IMR-90 (cell line): ENCODE measurements around the gene NR5A2. TPM values are rescaled to one million over a fixed set of nuclear protein-coding genes. Genes with fewer than 3 reads are reported as not detected.
A peak's percentile ranks its signal among the peaks of the same experiment; 100 is the strongest.

ENCODE experiments used
- ATAC-seq: fragments of 200-7000 bp; cut with Tn5 transposase; 2 replicates; pipeline ENCODE4 v1.9.1; 2020; ENCODE audit warnings: low read depth, mild to moderate bottlenecking, moderate library complexity
- BruUV-seq: library from RNA; stranded (reverse); fragments of 400-500 nt; replicated peaks from 2 replicates; lab custom pipeline; 2021; lab: Mats Ljungman, UMichigan
- CTCF ChIA-PET: fragments of 300-600 bp; formaldehyde crosslinking; extraction: SDS; loops from one replicate; lab custom pipeline; 2021; ENCODE audit warnings: antibody characterized with exemption; lab: Yijun Ruan, JAX
- POLR2A ChIA-PET: fragments of 300-600 bp; sonication (Branson Sonifier 250); formaldehyde crosslinking; loops from one replicate; lab custom pipeline; 2022; ENCODE audit warnings: antibody characterized with exemption; ENCODE audit not compliant: unreplicated experiment; lab: Charles Lee
- DNase-seq: peaks from one replicate; pipeline ENCODE4 v3.0.0; 2013
- H2AFZ ChIP-seq: replicated peaks from 2 replicates; pipeline ENCODE3; 2013; ENCODE audit warnings: low read length, mild to moderate bottlenecking; ENCODE audit not compliant: poor library complexity
- H2AK5ac ChIP-seq: 2 replicates; pipeline ENCODE4 v1.6.1; 2013; ENCODE audit warnings: low read depth, low read length, inconsistent platforms
- H2AK9ac ChIP-seq: replicated peaks from 2 replicates; pipeline ENCODE3; 2013; ENCODE audit warnings: mild to moderate bottlenecking, low read depth, low read length, moderate library complexity; ENCODE audit not compliant: poor library complexity
- H2BK120ac ChIP-seq: 2 replicates; pipeline ENCODE4 v1.6.1; 2013; ENCODE audit warnings: low read depth, low read length, inconsistent platforms
- H2BK15ac ChIP-seq: 3 replicates; pipeline ENCODE4 v1.6.1; 2013; ENCODE audit warnings: low read depth, low read length, inconsistent platforms
- H2BK20ac ChIP-seq: 2 replicates; pipeline ENCODE4 v1.6.1; 2013; ENCODE audit warnings: low read depth, mild to moderate bottlenecking, inconsistent platforms, low read length, moderate library complexity
- H2BK5ac ChIP-seq: 2 replicates; pipeline ENCODE4 v1.6.1; 2013; ENCODE audit warnings: mild to moderate bottlenecking, low read depth, low read length, inconsistent platforms; ENCODE audit not compliant: poor library complexity, severe bottlenecking
- H3K14ac ChIP-seq: replicated peaks from 2 replicates; pipeline ENCODE4 v1.6.1; 2013; ENCODE audit warnings: low read depth, low read length, inconsistent platforms
- H3K18ac ChIP-seq: 2 replicates; pipeline ENCODE4 v1.6.1; 2013; ENCODE audit warnings: low read depth, low read length, control low read depth
- H3K23ac ChIP-seq: 2 replicates; pipeline ENCODE4 v1.6.1; 2013; ENCODE audit warnings: low read depth, low read length, inconsistent platforms
- H3K27ac ChIP-seq: 2 replicates; pipeline ENCODE4 v1.5.1; 2013; ENCODE audit warnings: mild to moderate bottlenecking, control low read depth, low read length; ENCODE audit not compliant: insufficient read depth
- H3K27me3 ChIP-seq: 2 replicates; pipeline ENCODE4 v1.6.1; 2013; ENCODE audit warnings: low read length; ENCODE audit not compliant: control insufficient read depth, insufficient read depth
- H3K36me3 ChIP-seq: 2 replicates; pipeline ENCODE4 v1.6.1; 2013; ENCODE audit warnings: low read length, mixed read lengths; ENCODE audit not compliant: control insufficient read depth, insufficient read depth
- H3K4ac ChIP-seq: 2 replicates; pipeline ENCODE4 v1.6.1; 2013; ENCODE audit warnings: low read depth, low read length, inconsistent platforms
- H3K4me1 ChIP-seq: 2 replicates; pipeline ENCODE4 v1.6.1; 2013; ENCODE audit warnings: low read length, mixed read lengths; ENCODE audit not compliant: control insufficient read depth, insufficient read depth
- H3K4me2 ChIP-seq: 2 replicates; pipeline ENCODE4 v1.6.1; 2013; ENCODE audit warnings: low read depth, mild to moderate bottlenecking, control low read depth, low read length, moderate library complexity
- H3K4me3 ChIP-seq: 2 replicates; pipeline ENCODE4 v1.5.1; 2013; ENCODE audit warnings: low read depth, mild to moderate bottlenecking, control low read depth, low read length, moderate library complexity; ENCODE audit not compliant: insufficient read depth
- H3K56ac ChIP-seq: 2 replicates; pipeline ENCODE4 v1.6.1; 2013; ENCODE audit warnings: low read length, inconsistent platforms; ENCODE audit not compliant: insufficient read depth; ENCODE audit errors: extremely low read depth
- H3K79me1 ChIP-seq, 2 experiments: 2 replicates each; pipeline ENCODE4 v1.6.1; 2013; ENCODE audit warnings: low read length in 2 of 2, inconsistent platforms in 1 of 2, low read depth in 1 of 2
- H3K9ac ChIP-seq: 2 replicates; pipeline ENCODE4 v1.6.1; 2013; ENCODE audit warnings: low read depth, low read length, control low read depth
- H3K9me1 ChIP-seq: 2 replicates; pipeline ENCODE4 v1.6.1; 2013; ENCODE audit warnings: low read length, inconsistent platforms; ENCODE audit not compliant: insufficient read depth
- H3K9me3 ChIP-seq: 2 replicates; pipeline ENCODE4 v1.6.1; 2013; ENCODE audit warnings: low read length; ENCODE audit not compliant: control insufficient read depth, insufficient read depth
- H4K20me1 ChIP-seq: 2 replicates; pipeline ENCODE4 v1.6.1; 2013; ENCODE audit warnings: low read length, inconsistent platforms; ENCODE audit not compliant: insufficient read depth
- H4K5ac ChIP-seq: 2 replicates; pipeline ENCODE4 v1.6.1; 2013; ENCODE audit warnings: mild to moderate bottlenecking, low read depth, low read length, control low read depth
- H4K8ac ChIP-seq, 2 experiments: 2 replicates each; pipeline ENCODE4 v1.6.1; 2013; ENCODE audit warnings: low read depth in 2 of 2, low read length in 2 of 2, control low read depth in 1 of 2, inconsistent platforms in 1 of 2
- H4K91ac ChIP-seq: 2 replicates; pipeline ENCODE4 v1.6.1; 2013; ENCODE audit warnings: low read depth, low read length, inconsistent platforms; ENCODE audit not compliant: insufficient read depth
- BHLHE40 ChIP-seq: fragments of 150-350 bp; IDR thresholded peaks from 2 replicates; pipeline ENCODE4 v1.6.1; 2016; ENCODE audit warnings: mild to moderate bottlenecking, low read depth, low read length
- CEBPB ChIP-seq: IDR thresholded peaks from 2 replicates; pipeline ENCODE4 v1.6.1; 2012; ENCODE audit warnings: low read depth, low read length, improper control_type of control experiment
- CHD1 ChIP-seq: IDR thresholded peaks from 2 replicates; pipeline ENCODE4 v1.6.1; 2012; ENCODE audit warnings: low read depth, low read length, improper control_type of control experiment
- FOS ChIP-seq: fragments of 150-350 bp; IDR thresholded peaks from 2 replicates; pipeline ENCODE4 v1.6.1; 2016; ENCODE audit warnings: low read depth, low read length
- MAFK ChIP-seq: IDR thresholded peaks from 2 replicates; pipeline ENCODE4 v1.6.1; 2012; ENCODE audit warnings: low read depth, low read length, improper control_type of control experiment
- MAZ ChIP-seq: IDR thresholded peaks from 2 replicates; pipeline ENCODE4 v1.6.1; 2012; ENCODE audit warnings: low read depth, mild to moderate bottlenecking, low read length, improper control_type of control experiment, moderate library complexity, borderline replicate concordance
- MXI1 ChIP-seq: IDR thresholded peaks from 2 replicates; pipeline ENCODE4 v1.6.1; 2012; ENCODE audit warnings: low read depth, mild to moderate bottlenecking, low read length, moderate library complexity, borderline replicate concordance
- NFE2L2 ChIP-seq: fragments of 150-350 bp; IDR thresholded peaks from 2 replicates; pipeline ENCODE4 v1.6.1; 2016; ENCODE audit warnings: low read depth, mild to moderate bottlenecking, low read length
- POLR2A ChIP-seq: IDR thresholded peaks from 2 replicates; pipeline ENCODE4 v1.6.1; 2012; ENCODE audit warnings: mild to moderate bottlenecking, low read depth, low read length
- RAD21 ChIP-seq: IDR thresholded peaks from 2 replicates; pipeline ENCODE4 v1.6.1; 2012; ENCODE audit warnings: low read length, improper control_type of control experiment
- RCOR1 ChIP-seq: IDR thresholded peaks from 2 replicates; pipeline ENCODE4 v1.6.1; 2012; ENCODE audit warnings: mild to moderate bottlenecking, low read length, improper control_type of control experiment; ENCODE audit not compliant: insufficient replicate concordance
- RFX5 ChIP-seq: IDR thresholded peaks from 2 replicates; pipeline ENCODE4 v1.8.0; 2012; ENCODE audit warnings: low read depth, mild to moderate bottlenecking, low read length, moderate library complexity
- SMC3 ChIP-seq: fragments of 150-350 bp; IDR thresholded peaks from 2 replicates; pipeline ENCODE4 v1.6.1; 2016; ENCODE audit warnings: low read depth, mild to moderate bottlenecking, antibody characterized with exemption, low read length, moderate library complexity
- WGBS, 2 experiments: methylation state at CpG; one replicate each; pipeline versions ENCODE4 v1.1.5 to v1.1.7; 2013; ENCODE audit warnings: missing lambda C conversion rate in 2 of 2; ENCODE audit not compliant: insufficient read length in 1 of 2; ENCODE audit errors: extremely low coverage in 2 of 2; 5-methylcytosine and 5-hydroxymethylcytosine counted together
- dilution Hi-C: fragments of 300-500 bp; cut with HindIII; formaldehyde crosslinking; loops from one replicate; pipeline ENCODE4 v1.14.3; 2018; ENCODE audit warnings: low sequenced_read_pairs; ENCODE audit not compliant: unreplicated experiment
- in situ Hi-C: fragments of 300-500 bp; cut with MboI; formaldehyde crosslinking; loops from 3 replicates; pipeline ENCODE4 v1.14.3; 2019; ENCODE audit warnings: low sequenced_read_pairs, inconsistent platforms, mixed read lengths
- intact Hi-C: fragments of 100-400 bp; cut with micrococcal nuclease; formaldehyde crosslinking; loops from 2 replicates; pipeline ENCODE4 v1.10.0; 2022
- polyA plus RNA-seq, 3 experiments: library from polyadenylated mRNA; depleted of rRNA; stranded (reverse); fragments of >200 nt; gene quantifications; 2 replicates each; pipeline ENCODE4 v1.2.3, GENCODE V29; 2012; ENCODE audit warnings: low replicate concordance in 1 of 3
- total RNA-seq: library from RNA; depleted of rRNA; stranded (reverse); fragments of >200 nt; gene quantifications from 2 replicates; pipeline ENCODE4 v1.2.3, GENCODE V29; 2012
- TF ChIP-seq, protein P1 (sequence below): fragments of 150-350 bp; IDR thresholded peaks from 2 replicates; pipeline ENCODE4 v1.6.1; 2016; ENCODE audit warnings: low read depth, mild to moderate bottlenecking, low read length, moderate library complexity, borderline replicate concordance
- TF ChIP-seq, protein P2 (sequence below): conservative IDR thresholded peaks from 2 replicates; pipeline ENCODE4 v1.5.1; 2012; ENCODE audit warnings: mild to moderate bottlenecking, low read depth, low read length, improper control_type of control experiment
- TF ChIP-seq, protein P3 (sequence below): fragments of 150-350 bp; IDR thresholded peaks from 2 replicates; pipeline ENCODE4 v1.6.1; 2017; ENCODE audit warnings: mild to moderate bottlenecking, antibody characterized with exemption, low read length, low read depth

The NR5A2 gene
- total and polyA plus RNA-seq, 2 of the 4 experiments (the other 2 are of a cell fraction), result 0.03 to 0.18 TPM

DNA sequence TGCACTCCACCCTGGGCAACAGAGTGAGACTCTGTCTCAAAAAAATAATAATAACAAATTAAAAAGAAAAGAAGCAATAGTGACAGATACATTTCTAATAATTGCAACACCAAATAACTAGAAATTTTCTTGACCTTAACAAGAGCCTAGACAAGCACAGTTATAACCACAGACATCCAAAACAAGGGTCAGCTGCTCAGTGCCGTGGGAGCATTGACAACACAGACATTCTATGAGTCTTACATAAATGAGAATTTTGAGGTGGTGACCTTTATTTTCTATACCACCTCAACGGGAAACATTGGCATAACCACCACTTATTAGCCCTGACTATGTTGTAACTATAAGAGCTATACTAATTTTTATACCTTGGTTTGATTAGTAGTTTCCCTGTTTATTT lies 156.1 kb downstream of the NR5A2 start:
- CTCF ChIA-PET, result interaction anchor here (0.5 kb wide), 1 partner anchor 62 kb away, joined by 3 read pairs; no protein-coding TSS in a partner anchor
- POLR2A ChIA-PET, result no interaction called here
- dilution Hi-C loops (no loop called here), intact Hi-C loops (no loop called here), in situ Hi-C loops (no loop called here)
- Histone ChIP-seq H3K9me3 (no peaks in the 10 kb centered on the region), H3K14ac (no peak overlapping the region), H4K20me1 (no peaks in the 10 kb centered on the region), H4K5ac (no peak overlapping the region), H2BK20ac (no peak overlapping the region), H3K36me3 (no peaks in the 10 kb centered on the region), H3K4me1 (peaks cover 16% of the 10 kb centered on the region), H3K23ac (no peak overlapping the region), H2AFZ (no peak overlapping the region), H3K27me3 (no peaks in the 10 kb centered on the region), H3K4ac (no peak overlapping the region), H2BK15ac (no peak overlapping the region), H2AK5ac (no peak overlapping the region), H3K18ac (peak overlapping the region; percentile 26; the same call in 1 of the 2 replicates), H3K4me2 (no peak overlapping the region), H3K56ac (no peak overlapping the region), H3K27ac (no peak overlapping the region), H2BK5ac (no peak overlapping the region), H4K8ac (no peak overlapping the region), H3K4me3 (no peak overlapping the region), H3K9ac (no peak overlapping the region), H2AK9ac (no peak overlapping the region), H2BK120ac (no peak overlapping the region), H3K9me1 (peaks cover 12% of the 10 kb centered on the region), H4K91ac (no peak overlapping the region), H3K79me1 (no peaks in the 10 kb centered on the region)
- TF ChIP-seq, protein P1, sequence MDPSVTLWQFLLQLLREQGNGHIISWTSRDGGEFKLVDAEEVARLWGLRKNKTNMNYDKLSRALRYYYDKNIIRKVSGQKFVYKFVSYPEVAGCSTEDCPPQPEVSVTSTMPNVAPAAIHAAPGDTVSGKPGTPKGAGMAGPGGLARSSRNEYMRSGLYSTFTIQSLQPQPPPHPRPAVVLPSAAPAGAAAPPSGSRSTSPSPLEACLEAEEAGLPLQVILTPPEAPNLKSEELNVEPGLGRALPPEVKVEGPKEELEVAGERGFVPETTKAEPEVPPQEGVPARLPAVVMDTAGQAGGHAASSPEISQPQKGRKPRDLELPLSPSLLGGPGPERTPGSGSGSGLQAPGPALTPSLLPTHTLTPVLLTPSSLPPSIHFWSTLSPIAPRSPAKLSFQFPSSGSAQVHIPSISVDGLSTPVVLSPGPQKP, result no peak
- no peak for TF ChIP-seq RCOR1
- TF ChIP-seq POLR2A, result no peak
- TF ChIP-seq NFE2L2, result no peak
- TF ChIP-seq RAD21, result no peak
- no peak for TF ChIP-seq SMC3
- no peak for TF ChIP-seq CEBPB
- no peak for TF ChIP-seq FOS
- TF ChIP-seq BHLHE40, result no peak
- TF ChIP-seq MAZ, result no peak
- TF ChIP-seq, protein P2, sequence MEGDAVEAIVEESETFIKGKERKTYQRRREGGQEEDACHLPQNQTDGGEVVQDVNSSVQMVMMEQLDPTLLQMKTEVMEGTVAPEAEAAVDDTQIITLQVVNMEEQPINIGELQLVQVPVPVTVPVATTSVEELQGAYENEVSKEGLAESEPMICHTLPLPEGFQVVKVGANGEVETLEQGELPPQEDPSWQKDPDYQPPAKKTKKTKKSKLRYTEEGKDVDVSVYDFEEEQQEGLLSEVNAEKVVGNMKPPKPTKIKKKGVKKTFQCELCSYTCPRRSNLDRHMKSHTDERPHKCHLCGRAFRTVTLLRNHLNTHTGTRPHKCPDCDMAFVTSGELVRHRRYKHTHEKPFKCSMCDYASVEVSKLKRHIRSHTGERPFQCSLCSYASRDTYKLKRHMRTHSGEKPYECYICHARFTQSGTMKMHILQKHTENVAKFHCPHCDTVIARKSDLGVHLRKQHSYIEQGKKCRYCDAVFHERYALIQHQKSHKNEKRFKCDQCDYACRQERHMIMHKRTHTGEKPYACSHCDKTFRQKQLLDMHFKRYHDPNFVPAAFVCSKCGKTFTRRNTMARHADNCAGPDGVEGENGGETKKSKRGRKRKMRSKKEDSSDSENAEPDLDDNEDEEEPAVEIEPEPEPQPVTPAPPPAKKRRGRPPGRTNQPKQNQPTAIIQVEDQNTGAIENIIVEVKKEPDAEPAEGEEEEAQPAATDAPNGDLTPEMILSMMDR, result no peak
- no peak for TF ChIP-seq CHD1
- no peak for TF ChIP-seq RFX5
- TF ChIP-seq MAFK, result no peak
- no peak for TF ChIP-seq MXI1
- TF ChIP-seq, protein P3, sequence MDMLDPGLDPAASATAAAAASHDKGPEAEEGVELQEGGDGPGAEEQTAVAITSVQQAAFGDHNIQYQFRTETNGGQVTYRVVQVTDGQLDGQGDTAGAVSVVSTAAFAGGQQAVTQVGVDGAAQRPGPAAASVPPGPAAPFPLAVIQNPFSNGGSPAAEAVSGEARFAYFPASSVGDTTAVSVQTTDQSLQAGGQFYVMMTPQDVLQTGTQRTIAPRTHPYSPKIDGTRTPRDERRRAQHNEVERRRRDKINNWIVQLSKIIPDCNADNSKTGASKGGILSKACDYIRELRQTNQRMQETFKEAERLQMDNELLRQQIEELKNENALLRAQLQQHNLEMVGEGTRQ, result no peak
- ATAC-seq, result no peak
- no TSS peak for BruUV-seq
- no peak for DNase-seq
- WGBS, 2 experiments, result no CpG with 5 or more reads among the region's 2 CpGs
